DOHH2 (cell line): ENCODE data around the gene BSN.

Experiments used
- H3F3A ChIP-seq: fragments of 200-600 bp; sonication (generic), shearing (Covaris generic); 2 replicates; pipeline ENCODE4 v1.6.0; 2016; ENCODE audit warnings: antibody characterized with exemption, mild to moderate bottlenecking; ENCODE audit not compliant: control insufficient read depth, insufficient read depth
- H3K27ac ChIP-seq: fragments of 200-600 bp; sonication (generic); 2 replicates; pipeline ENCODE4 v1.5.1; 2014; ENCODE audit warnings: low read depth, mild to moderate bottlenecking, low read length, moderate library complexity
- H3K27me3 ChIP-seq: fragments of 200-600 bp; sonication (generic); 2 replicates; pipeline ENCODE4 v1.6.1; 2014; ENCODE audit warnings: mild to moderate bottlenecking, low read length, mixed read lengths; ENCODE audit not compliant: control insufficient read depth
- H3K36me3 ChIP-seq: fragments of 200-600 bp; sonication (generic); 2 replicates; pipeline ENCODE4 v1.6.1; 2014; ENCODE audit warnings: mild to moderate bottlenecking, low read length, moderate library complexity, mixed read lengths; ENCODE audit not compliant: control insufficient read depth
- H3K4me1 ChIP-seq: fragments of 200-600 bp; sonication (generic); 2 replicates; pipeline ENCODE4 v1.6.1; 2014; ENCODE audit warnings: mild to moderate bottlenecking, low read length, mixed read lengths; ENCODE audit not compliant: control insufficient read depth
- H3K4me2 ChIP-seq: fragments of 200-600 bp; sonication (generic); 2 replicates; pipeline ENCODE4 v1.6.0; 2014; ENCODE audit warnings: mild to moderate bottlenecking, low read length, moderate library complexity
- H3K4me3 ChIP-seq: fragments of 200-600 bp; sonication (generic); 2 replicates; pipeline ENCODE4 v1.5.1; 2014; ENCODE audit warnings: mild to moderate bottlenecking, low read length, mixed read lengths
- H3K79me2 ChIP-seq: fragments of 200-600 bp; sonication (generic); 2 replicates; pipeline ENCODE4 v1.6.1; 2014; ENCODE audit warnings: mild to moderate bottlenecking, low read length, mixed read lengths; ENCODE audit not compliant: control insufficient read depth
- H3K9me2 ChIP-seq: fragments of 200-600 bp; sonication (generic); replicated peaks from 2 replicates; pipeline ENCODE4 v1.6.1; 2014; ENCODE audit warnings: mild to moderate bottlenecking, low read length, mixed read lengths; ENCODE audit not compliant: control insufficient read depth
- H3K9me3 ChIP-seq: fragments of 200-600 bp; sonication (generic); 2 replicates; pipeline ENCODE4 v1.6.1; 2014; ENCODE audit warnings: antibody characterized with exemption, low read length, mixed read lengths; ENCODE audit not compliant: control insufficient read depth, insufficient read depth
- H4K20me1 ChIP-seq: fragments of 200-600 bp; sonication (generic); 2 replicates; pipeline ENCODE4 v1.6.0; 2014; ENCODE audit warnings: low read depth, mild to moderate bottlenecking, antibody characterized with exemption, low read length, moderate library complexity; ENCODE audit not compliant: control insufficient read depth, insufficient read depth
- EZH2phosphoT487 ChIP-seq: fragments of 200-600 bp; sonication (generic); IDR thresholded peaks from 2 replicates; pipeline ENCODE4 v1.6.1; 2017; ENCODE audit warnings: borderline replicate concordance, mild to moderate bottlenecking, antibody characterized with exemption, low read length, moderate library complexity, mixed read lengths
- TF ChIP-seq, protein P1 (sequence below): fragments of 200-600 bp; sonication (generic); IDR thresholded peaks from one replicate; pipeline ENCODE4 v1.5.1; 2014; ENCODE audit warnings: antibody characterized with exemption, mild to moderate bottlenecking, low read depth, low read length; ENCODE audit not compliant: poor library complexity, severe bottlenecking

BSN gene

DNA sequence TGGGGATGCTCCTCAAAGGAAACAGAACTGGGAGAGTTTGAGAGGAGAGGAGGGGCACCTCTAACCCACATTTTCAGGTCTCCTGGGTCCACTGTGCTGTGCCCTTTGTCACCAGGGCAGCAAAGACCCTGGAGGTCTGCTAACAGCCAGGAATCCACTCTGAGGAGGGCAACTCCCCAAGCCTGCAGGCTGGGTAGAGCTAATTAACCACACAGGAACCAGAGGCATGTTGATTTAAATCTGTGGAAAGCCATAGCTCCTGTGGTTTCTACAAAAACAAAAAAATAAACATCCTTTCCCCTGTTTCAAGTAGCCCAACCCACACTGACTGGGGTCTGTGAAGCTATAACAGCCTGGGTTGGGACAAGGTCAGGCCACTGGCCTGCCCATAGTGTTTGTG lies 2.2 kb upstream of the BSN start:
- Histone ChIP-seq H3K4me3 (no peak overlapping the region), H3K36me3 (no peaks in the 10 kb centered on the region), H3K9me2 (no peaks in the 10 kb centered on the region), H4K20me1 (no peaks in the 10 kb centered on the region), H3K27ac (no peak overlapping the region), H3K4me2 (no peak overlapping the region), H3K79me2 (no peaks in the 10 kb centered on the region), H3F3A (0 out of 2 replicates have a peak, but pooled peaks cover 5% of the 10 kb centered on the region), H3K4me1 (peaks cover 18% of the 10 kb centered on the region), H3K27me3 (peaks cover 28% of the 10 kb centered on the region), H3K9me3 (no peaks in the 10 kb centered on the region)
- TF ChIP-seq EZH2phosphoT487 = no peak
- TF ChIP-seq, protein P1, sequence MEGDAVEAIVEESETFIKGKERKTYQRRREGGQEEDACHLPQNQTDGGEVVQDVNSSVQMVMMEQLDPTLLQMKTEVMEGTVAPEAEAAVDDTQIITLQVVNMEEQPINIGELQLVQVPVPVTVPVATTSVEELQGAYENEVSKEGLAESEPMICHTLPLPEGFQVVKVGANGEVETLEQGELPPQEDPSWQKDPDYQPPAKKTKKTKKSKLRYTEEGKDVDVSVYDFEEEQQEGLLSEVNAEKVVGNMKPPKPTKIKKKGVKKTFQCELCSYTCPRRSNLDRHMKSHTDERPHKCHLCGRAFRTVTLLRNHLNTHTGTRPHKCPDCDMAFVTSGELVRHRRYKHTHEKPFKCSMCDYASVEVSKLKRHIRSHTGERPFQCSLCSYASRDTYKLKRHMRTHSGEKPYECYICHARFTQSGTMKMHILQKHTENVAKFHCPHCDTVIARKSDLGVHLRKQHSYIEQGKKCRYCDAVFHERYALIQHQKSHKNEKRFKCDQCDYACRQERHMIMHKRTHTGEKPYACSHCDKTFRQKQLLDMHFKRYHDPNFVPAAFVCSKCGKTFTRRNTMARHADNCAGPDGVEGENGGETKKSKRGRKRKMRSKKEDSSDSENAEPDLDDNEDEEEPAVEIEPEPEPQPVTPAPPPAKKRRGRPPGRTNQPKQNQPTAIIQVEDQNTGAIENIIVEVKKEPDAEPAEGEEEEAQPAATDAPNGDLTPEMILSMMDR = no peak

DNA sequence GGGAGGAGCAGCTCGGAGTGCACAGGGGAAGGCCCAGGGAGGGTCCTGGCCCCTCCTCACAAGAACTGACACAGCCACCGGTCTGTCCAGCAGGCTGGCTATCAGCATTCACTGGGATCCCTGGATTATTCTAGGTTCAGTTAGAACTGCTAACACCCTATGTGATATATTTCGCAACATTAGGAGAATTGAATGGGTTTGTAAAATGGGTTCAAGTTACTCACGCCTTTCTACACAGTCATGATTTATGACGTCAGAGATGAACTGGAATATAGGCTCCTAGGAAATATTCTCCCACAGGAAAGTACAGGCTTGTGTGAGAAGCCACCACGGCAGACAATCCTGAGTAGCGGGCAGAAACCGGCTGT lies 969 bp upstream of the BSN start:
- Histone ChIP-seq H4K20me1 (no peaks in the 10 kb centered on the region), H3K27ac (no peak overlapping the region)
- TF ChIP-seq, protein P1 = no peak
- TF ChIP-seq EZH2phosphoT487 = no peak

DNA sequence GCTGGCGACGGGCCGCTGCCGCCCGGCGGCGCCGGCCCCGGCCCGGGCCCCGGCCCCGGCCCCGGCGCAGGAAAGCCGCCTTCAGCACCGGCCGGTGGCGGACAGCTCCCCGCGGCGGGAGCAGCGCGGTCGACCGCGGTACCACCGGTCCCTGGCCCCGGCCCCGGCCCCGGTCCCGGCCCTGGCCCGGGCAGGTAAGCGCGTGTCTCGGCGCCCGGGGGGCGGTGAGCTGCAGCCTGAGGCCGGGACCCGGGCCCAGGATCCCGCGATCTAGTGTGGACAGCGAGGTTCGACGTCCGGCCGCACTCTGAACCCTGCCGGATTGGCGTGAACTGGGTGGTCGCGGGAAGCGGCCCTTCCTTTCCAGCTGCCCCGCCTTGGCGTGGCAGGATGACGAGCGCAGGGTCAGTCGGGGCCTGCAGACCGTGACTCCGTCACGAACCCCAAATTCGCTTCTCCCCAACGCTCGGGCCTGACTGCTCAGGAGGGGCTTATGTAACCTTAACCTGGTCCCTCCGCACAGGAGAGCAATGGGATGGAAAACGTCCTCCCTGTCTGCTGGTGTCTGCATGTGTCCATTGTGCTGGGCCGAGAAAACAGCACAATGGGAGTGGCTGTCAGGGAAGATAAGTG lies 472 bp downstream of the BSN start:
- Histone ChIP-seq H3K4me2 (peak overlapping the region; percentile 56), H3F3A (0 out of 2 replicates have a peak, but pooled peaks cover 5% of the 10 kb centered on the region), H4K20me1 (no peaks in the 10 kb centered on the region), H3K36me3 (no peaks in the 10 kb centered on the region), H3K27ac (no peak overlapping the region), H3K9me3 (no peaks in the 10 kb centered on the region), H3K79me2 (no peaks in the 10 kb centered on the region), H3K9me2 (no peaks in the 10 kb centered on the region), H3K27me3 (peaks cover 34% of the 10 kb centered on the region), H3K4me3 (peak overlapping the region; percentile 53), H3K4me1 (peaks cover 18% of the 10 kb centered on the region)
- TF ChIP-seq EZH2phosphoT487 = no peak
- TF ChIP-seq, protein P1 = no peak

More for the DNA sequence above, 969 bp upstream of the BSN start:
- Histone ChIP-seq H3K9me2 (no peaks in the 10 kb centered on the region), H3F3A (0 out of 2 replicates have a peak, but pooled peaks cover 5% of the 10 kb centered on the region), H3K27me3 (peaks cover 34% of the 10 kb centered on the region), H3K4me2 (peak overlapping the region; percentile 92), H3K36me3 (no peaks in the 10 kb centered on the region), H3K79me2 (no peaks in the 10 kb centered on the region), H3K4me3 (peak overlapping the region; percentile 79), H3K4me1 (peaks cover 18% of the 10 kb centered on the region), H3K9me3 (no peaks in the 10 kb centered on the region)
